Measurements from ENCODE around the gene NSUN4.
"Not testable (repeated sequence)": the region's sequence is repeated elsewhere in the genome, so short reads cannot be mapped to it uniquely, and the experiment has no call there.

The NSUN4 gene

DNA sequence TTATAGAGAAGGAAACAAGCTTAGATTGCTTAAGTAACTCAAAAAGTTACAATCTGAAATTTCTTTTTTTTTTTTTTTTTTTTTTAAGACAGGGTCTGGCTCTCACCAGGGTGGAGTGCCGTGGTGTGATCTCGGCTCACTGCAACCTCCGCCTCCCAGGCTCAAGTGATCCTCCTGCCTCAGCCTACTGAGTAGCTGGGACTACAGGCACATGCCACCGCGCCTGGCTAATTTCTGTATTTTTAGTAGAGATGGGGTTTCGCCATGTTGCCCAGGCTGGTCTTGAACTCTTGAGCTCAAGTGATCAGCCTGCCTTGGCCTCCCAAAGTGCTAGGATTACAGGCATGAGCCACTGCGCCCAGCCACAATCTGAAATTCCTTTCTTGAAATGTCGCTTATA is 27.1 kb downstream of the NSUN4 start:
- not testable (repeated sequence) for DNase-seq (ENCODE audit: low read depth)

- DNase-seq (ENCODE audit: low read depth), result no peak
Measured at GRCh38 chr1:46368791-46369190, 28.2 kb downstream of the NSUN4 start.

DNA sequence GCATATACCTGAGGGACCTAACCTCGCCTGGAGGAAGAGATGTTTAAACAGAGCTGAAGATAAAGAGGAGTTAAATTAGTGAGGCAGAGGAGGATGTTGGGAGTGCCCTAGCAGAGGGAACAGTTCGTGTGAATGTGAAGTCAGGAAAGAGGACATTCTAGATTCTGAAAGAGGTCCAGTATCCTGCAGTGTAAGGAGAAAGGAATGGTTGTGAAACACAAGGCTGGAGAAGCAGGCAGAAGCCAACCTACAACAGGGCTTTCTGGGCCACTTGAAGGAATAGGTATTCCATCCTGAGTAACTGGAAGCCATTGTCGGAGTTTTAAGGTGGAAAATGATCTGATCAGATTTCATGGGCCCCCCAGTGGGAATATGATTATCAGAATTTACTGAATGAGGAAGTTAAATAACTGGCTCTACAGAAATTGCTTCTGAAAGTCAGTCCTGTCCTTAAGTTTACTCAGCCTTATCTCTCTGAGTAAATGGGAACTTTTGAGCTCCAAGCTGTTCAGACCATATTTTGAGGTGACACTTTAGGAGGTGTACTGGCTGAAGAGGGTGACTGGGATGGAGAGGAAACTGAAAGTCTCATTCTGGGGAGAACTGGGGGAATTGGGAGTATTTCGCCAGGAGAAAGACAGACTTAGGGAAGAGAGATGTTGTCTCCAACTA is 29.1 kb downstream of the NSUN4 start:
- DNase-seq (ENCODE audit: low read depth), result no peak

DNA sequence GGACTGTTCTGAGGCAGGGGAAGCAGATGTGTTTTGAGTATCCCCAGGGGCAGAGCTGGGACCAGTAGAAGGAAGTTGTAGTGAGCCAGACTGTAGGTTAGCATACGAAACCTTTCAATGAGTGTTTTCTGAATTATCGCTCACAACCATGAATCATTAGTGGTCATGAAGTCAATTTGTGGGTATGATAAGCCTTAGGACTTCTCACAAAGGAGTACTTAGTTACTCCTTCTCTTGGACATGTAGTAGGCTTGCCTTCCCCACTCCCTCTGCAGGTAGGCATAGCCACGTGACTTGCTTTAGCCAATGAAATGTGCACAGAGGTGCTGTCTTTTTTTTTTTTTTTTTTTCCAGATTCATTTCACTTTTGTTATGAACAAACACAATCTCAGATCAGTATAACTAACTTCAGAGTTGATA is 29.6 kb downstream of the NSUN4 start:
- DNase-seq (ENCODE audit: low read depth), result no peak

DNA sequence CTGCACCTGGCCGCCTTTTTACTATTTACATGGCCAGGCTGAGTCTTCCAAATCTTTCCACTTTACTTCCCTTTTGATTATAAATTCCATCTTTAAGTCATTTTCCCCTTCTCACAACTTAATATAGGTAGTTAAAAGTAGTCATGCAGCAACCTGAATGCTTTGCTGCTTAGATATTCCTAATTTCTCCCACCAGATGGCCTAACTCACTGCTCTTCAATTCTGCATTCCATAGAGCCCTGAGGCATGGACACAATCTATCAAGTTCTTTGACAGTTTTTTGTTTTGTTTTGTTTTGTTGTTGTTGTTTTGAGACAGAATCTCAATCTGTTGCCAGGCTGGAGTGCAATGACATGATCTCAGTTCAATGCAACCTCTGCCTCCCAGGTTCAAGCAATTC is 31.8 kb downstream of the NSUN4 start:
- no peak for DNase-seq (ENCODE audit: low read depth)

DNA sequence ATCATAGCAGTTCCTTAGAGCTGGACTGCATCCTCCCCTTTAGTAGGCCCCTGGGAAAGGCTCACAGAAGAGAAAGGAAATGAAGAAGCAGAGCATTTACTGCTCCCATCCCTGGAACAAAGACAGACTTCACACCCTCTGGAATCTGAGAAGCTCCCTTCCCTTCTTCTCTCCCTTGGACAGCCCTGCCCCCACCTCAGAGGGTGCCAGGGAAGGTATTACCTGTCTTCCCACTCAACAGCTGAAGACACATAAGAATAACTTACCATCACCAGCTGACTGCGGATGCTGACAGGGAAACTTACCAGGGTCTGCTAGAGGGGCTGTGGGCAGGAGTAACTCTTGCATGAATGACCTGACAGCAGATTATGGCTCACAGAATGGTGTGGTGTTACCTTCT is 39.4 kb downstream of the NSUN4 start:
- no peak for DNase-seq (ENCODE audit: low read depth)

DNA sequence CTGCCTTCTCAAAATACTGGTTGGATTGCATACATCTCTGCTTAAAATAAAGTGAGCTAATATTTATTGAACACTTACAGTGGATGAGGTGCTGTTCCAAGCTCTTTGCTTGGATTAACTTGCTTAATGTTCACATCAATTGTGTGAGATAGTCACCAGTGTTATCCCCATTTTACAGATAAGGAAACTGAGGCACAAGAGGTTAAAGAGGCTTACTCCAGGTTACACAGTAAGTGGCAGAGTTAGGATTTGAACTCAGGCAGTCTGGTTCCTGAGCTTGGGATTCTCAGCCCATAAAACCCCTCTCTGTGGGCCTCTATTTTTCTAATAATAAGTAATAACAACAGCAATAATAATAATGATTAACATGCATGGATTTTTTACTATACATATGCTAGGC is 39.9 kb downstream of the NSUN4 start:
- DNase-seq (ENCODE audit: low read depth), result no peak

- DNase-seq (ENCODE audit: low read depth), result no peak
Measured at GRCh38 chr1:46393510-46393909, 52.9 kb downstream of the NSUN4 start.

DNA sequence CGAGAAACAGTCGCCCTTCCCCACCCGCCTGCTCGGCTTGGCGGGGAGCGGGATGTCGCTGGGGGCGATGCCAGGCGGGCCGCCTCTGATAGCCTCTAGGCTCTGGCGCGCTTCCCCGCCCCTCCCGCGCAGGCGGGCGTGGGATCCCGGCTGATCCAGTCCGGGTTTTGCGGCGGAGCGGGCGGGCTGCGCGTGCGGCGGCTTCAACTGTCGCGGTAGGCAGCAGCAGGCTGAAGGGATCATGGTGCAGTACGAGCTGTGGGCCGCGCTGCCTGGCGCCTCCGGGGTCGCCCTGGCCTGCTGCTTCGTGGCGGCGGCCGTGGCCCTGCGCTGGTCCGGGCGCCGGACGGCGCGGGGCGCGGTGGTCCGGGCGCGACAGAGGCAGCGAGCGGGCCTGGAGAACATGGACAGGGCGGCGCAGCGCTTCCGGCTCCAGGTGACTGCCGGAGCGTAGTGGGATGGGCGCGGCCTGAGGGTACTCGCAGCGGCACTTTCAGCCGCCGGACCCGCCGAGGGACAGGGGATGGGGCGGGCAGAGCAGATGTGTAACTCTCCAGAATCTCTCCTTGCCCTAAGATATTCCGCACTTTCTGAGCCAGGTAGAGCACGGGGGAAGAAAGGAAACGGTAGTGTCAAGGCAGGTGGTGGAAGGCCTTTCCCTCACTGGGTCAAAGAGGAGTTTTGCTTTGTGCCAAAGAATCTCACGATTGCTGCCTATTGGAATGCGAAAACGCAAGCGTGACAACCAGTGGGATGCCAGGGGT is 53.7 kb downstream of the NSUN4 start, which contains the start of gene FAAH:
TSS of gene FAAH (plus strand) at position 210 of the 764 bp plus-strand sequence. CDS start at position 242, 32 bp downstream.
- DNase-seq (ENCODE audit: low read depth), result peak; percentile 11

- DNase-seq (ENCODE audit: low read depth), result no peak
Measured at GRCh38 chr1:46394872-46395465, 54.4 kb downstream of the NSUN4 start.

DNA sequence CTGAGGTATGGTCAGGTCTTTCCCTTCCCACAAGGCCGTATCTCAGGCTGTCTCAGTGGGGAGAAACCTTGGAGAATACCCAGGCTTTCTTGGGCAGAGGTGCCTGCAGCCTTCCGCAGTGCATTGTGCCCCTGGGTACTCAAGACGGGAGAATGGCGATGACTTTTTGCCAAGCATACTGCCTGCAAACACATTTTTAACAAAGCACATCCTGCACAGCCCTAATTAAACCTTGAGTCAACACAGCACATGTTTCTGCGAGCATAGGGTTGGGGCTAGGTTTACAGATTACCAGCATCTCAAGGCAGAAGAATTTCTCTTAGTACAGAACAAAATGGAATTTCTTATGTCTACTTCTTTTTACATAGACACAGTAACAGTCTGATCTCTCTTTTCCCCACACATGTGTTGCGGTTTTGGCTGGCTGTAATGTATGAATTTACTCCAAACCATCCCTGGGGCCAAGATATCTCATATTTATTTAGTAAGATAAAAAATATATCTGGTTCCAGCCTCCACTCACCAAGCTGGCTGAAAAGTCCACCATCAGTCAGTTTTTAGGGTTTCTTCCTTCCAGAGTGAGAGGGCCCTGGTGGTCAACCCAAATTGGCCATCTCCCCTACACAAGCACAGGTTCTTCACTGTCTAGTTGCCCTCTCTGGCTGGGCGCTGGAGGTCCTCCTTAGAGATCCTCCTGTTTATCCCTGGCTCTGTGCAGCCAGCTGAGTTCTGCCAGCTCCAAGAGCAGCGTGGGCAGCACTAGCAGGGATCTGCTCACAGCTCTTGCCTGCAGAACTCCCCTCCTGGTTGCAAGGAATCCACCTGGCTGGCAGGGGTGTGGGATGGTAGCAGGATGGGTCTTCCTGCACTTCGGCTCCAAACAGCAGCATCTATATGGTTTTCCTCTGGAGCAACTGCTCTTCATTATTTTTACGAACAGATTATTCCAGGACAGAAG is 56.1 kb downstream of the NSUN4 start:
- no peak for DNase-seq (ENCODE audit: low read depth)

GRCh38 chr1:46399307-46399706 is 58.7 kb downstream of the NSUN4 start:
- no peak for DNase-seq (ENCODE audit: low read depth)

GRCh38 chr1:46400421-46400820 is 59.8 kb downstream of the NSUN4 start:
- no peak for DNase-seq (ENCODE audit: low read depth)

- DNase-seq (ENCODE audit: low read depth), result no peak
Measured at GRCh38 chr1:46401154-46401913, 60.7 kb downstream of the NSUN4 start.

DNA sequence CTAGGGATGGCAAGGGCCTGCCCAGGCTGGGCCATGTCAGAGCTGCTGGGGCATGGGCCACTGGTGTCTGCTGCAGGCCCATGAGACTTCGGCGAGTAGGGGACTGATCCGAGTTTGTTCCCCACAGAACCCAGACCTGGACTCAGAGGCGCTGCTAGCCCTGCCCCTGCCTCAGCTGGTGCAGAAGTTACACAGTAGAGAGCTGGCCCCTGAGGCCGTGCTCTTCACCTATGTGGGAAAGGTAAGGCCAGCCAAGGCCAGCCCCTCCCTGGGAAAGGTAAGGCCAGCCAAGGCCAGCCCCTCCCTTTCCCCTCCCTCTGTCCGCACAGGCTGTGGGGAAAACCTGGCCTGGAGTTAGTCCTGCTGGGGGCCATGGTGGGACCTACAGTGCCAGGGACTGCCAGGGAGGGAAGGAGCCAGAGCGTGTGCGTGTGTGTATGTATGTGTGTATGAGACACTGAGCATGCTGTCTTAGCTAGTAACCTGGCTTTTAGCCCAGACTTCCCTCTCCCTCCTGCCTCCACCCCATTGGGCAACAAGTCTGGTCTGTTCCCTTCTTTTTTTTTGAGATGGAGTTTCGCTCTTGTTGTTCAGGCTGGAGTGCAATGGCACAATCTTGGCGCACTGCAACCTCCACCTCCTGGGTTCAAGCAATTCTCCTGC is 61.5 kb downstream of the NSUN4 start:
- DNase-seq (ENCODE audit: low read depth), result no peak

DNA sequence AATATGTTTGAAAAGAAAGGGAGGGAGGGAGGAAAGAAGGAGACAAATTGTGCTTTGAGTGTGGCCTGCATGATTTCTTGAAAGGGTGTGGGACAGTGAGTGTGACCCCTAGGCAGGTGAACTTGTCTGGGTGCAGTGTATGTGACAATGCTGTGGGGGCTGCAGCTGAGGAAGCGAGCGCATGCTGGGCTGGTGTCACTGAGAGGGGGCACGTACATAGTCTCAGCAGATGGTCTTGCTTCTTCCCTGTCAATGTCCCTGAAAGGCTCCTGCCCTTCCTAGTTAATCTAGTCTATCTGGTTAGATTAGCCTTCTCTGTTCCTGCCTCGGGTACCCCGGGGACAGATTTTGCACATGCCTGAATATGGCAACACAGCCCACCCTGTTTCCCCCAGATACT is 63.3 kb downstream of the NSUN4 start:
- no peak for DNase-seq (ENCODE audit: low read depth)

GRCh38 chr1:46404482-46405196 is 64.0 kb downstream of the NSUN4 start:
- DNase-seq (ENCODE audit: low read depth), result no peak

DNA sequence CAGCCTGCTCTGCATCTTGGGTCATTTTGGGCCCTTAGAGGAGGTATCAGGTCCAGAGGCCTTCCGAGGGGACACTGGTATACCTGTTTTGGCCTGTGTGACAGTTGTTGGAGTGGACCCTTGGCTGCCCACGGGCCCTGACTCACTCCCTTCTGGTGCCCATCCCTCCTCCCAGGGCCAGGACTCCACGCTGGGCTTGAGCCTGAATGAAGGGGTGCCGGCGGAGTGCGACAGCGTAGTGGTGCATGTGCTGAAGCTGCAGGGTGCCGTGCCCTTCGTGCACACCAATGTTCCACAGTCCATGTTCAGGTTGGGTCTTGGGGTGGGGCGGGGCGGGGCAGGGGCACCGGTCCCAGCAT is 64.6 kb downstream of the NSUN4 start:
- DNase-seq (ENCODE audit: low read depth), result no peak

DNA sequence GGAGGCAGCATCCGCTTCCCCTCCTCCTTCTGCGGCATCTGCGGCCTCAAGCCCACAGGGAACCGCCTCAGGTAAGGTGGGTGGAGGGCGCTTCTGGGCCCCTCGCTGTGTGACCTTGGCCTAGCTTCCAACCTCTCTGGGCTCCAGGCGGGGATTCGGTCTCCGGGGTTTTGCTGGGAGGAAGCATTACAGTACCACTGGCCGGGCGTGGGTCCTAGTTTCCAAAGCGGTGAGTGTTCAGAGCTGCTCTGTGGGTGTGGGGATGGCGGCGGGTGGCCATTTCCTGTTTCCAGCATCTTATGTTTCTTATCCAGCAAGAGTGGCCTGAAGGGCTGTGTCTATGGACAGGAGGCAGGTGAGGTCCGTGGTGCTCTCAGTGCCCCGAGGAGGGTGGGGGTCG is 65.1 kb downstream of the NSUN4 start:
- no peak for DNase-seq (ENCODE audit: low read depth)
